Psoas muscle (tissue), 8 donors: ENCODE measurements around the gene DAPL1. TPM values are rescaled to one million over a fixed set of nuclear protein-coding genes. Genes with fewer than 3 reads are reported as not detected.

Source experiments
- ATAC-seq, 4 donors: fragments of 200-7000 bp; cut with Tn5 transposase; one replicate each; pipeline ENCODE4 v1.9.1; 2020; ENCODE audit warnings: moderate library complexity in 3 of 4, mild to moderate bottlenecking in 2 of 4
- DNase-seq, 2 donors: peaks; one replicate each; pipeline ENCODE4 v3.0.0-alpha.2; 2020
- H3K27ac ChIP-seq: fragments of 200-600 bp; one replicate; pipeline ENCODE4 v1.8.0; 2022
- H3K27me3 ChIP-seq, 3 donors: fragments of 200-600 bp in 1 of 3; one replicate each; pipeline versions ENCODE4 v1.6.1 to v1.8.0; 2013 to 2022; ENCODE audit warnings: low read length in 2 of 3, mild to moderate bottlenecking in 2 of 3, moderate library complexity in 1 of 3; ENCODE audit not compliant: insufficient read depth in 3 of 3
- H3K36me3 ChIP-seq, 2 donors: fragments of 200-600 bp in 1 of 2; one replicate each; pipeline versions ENCODE4 v1.6.1 to v1.8.0; 2013 to 2022; ENCODE audit warnings: low read depth in 1 of 2, mild to moderate bottlenecking in 1 of 2, moderate library complexity in 1 of 2; ENCODE audit not compliant: insufficient read depth in 1 of 2
- H3K4me1 ChIP-seq: fragments of 200-600 bp; one replicate; pipeline ENCODE4 v1.8.0; 2022
- H3K4me3 ChIP-seq: fragments of 200-600 bp; one replicate; pipeline ENCODE4 v1.8.0; 2022; ENCODE audit warnings: mild to moderate bottlenecking
- H3K9me3 ChIP-seq: fragments of 200-600 bp; one replicate; pipeline ENCODE4 v1.8.0; 2022
- WGBS, 3 donors: extraction: QIAGEN DNeasy Blood & Tissue Kit; methylation state at CpG; one replicate each; pipeline versions ENCODE4 v1.1.6 to v1.1.7; 2013; 5-methylcytosine and 5-hydroxymethylcytosine counted together
- intact Hi-C, 2 donors: fragments of 100-400 bp; cut with DNase I; formaldehyde crosslinking; loops; one replicate each; pipeline versions ENCODE4 v1.11.0 to v1.14.2; 2022
- polyA plus RNA-seq, 3 donors: library from polyadenylated mRNA; stranded (reverse); fragments of 200-250 nt; gene quantifications; one replicate each; pipeline ENCODE4 v1.2.3, GENCODE V29; 2013
- total RNA-seq, 4 donors: library from RNA; stranded (reverse); fragmentation: NEBNext Ultra II Directional in 2 of 4; extraction: Animal tissue kit (Norgen Biotek cat#: 25700) in 2 of 4; gene quantifications; one replicate each; pipeline versions ENCODE4 v1.2.1 to v1.2.4, GENCODE V29; 2021 to 2023
- TF ChIP-seq, protein P1 (sequence below): fragments of 200-600 bp; IDR thresholded peaks from one replicate; pipeline ENCODE4 v1.8.0; 2022; ENCODE audit warnings: antibody characterized with exemption
- donor health status: healthy with polysubstance abuse.
- donor health status: DM: no; HTN: no; CAD: no; lungs with moderate emphysema.
- donor health status: Bipolar disorder and iron deficiency.
- donor health status: healthy.
- donor health status: DM: yes; HTN: yes; CAD: no.
- donor health status: DM: no; HTN: no; CAD: no.
- donor health status: DM: no; HTN: no; CAD: no.
- donor health status: DM: yes; HTN: yes; CAD: no.

DAPL1 gene
- total and polyA plus RNA-seq, 7 donors = not detected

DNA sequence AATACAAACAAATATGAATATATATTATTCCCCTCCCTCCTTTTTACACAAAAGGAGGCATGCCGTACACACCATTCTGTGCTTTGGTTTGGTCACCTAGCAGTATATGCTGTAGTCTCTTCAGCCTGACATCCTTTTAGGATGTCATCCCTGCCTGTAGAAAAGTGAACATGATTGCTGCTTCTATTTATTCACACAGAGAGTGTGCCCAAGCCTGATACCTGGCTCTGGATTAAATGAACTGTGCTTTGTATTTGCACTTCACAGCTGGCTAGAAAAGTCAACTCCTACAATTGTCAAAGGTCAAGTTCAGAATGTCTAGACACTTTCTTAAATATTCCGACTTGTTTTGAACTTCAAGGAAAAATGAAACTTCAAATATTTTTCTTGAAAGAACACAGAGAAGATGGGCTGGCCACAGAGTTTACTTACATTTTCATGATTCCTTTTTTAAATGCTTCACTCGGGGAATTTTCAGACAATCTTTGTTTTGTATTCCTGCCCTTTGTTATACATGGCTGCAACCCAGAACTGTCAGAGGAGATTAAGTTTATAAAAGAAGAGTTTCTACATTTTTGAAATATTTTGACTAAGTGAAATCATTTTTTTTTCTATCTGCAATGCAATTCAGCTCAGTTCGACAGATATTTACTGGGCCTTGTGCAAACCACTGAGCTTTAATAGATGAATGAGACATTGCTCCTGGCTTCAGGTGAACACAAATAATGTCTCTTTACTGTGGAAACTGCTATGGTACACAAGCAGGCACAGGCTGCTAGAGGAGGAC is 33.5 kb downstream of the DAPL1 start:
- H3K27me3 ChIP-seq = no peaks in the 10 kb centered on the region
- H3K9me3 ChIP-seq = no peaks in the 10 kb centered on the region
- H3K36me3 ChIP-seq = no peaks in the 10 kb centered on the region
- no peak for DNase-seq
- WGBS, 3 donors = 60 to 71% (median 65%) methylated on average over 4 of the region's 4 CpGs
- H3K4me1 ChIP-seq = no peaks in the 10 kb centered on the region
- ATAC-seq = no peak
- H3K4me3 ChIP-seq = no peak overlapping the region
- intact Hi-C loops = no loop called here
- no peak overlapping the region for H3K27ac ChIP-seq
- TF ChIP-seq, protein P1, sequence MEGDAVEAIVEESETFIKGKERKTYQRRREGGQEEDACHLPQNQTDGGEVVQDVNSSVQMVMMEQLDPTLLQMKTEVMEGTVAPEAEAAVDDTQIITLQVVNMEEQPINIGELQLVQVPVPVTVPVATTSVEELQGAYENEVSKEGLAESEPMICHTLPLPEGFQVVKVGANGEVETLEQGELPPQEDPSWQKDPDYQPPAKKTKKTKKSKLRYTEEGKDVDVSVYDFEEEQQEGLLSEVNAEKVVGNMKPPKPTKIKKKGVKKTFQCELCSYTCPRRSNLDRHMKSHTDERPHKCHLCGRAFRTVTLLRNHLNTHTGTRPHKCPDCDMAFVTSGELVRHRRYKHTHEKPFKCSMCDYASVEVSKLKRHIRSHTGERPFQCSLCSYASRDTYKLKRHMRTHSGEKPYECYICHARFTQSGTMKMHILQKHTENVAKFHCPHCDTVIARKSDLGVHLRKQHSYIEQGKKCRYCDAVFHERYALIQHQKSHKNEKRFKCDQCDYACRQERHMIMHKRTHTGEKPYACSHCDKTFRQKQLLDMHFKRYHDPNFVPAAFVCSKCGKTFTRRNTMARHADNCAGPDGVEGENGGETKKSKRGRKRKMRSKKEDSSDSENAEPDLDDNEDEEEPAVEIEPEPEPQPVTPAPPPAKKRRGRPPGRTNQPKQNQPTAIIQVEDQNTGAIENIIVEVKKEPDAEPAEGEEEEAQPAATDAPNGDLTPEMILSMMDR = no peak

DNA sequence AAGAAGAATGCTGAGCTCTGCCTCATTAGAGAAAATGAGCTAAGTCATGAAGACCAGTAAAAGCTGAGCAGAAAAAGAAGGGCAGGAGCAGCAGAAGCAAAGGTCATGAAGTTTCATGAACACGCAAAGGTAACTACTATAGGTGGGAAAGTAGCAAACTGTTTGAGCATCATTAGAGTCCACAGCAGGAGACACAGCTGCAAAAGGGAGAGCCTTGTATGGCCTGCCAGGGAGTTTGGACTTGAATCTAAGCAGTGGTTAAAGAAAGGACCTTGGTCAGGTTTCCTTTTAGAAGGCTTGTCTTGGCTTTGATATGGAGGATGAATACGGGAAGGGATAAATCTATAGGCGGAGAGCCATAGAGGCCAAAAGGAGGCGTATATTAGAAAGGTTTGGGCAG is 34.0 kb downstream of the DAPL1 start:
- TF ChIP-seq, protein P1 = no peak
- Histone ChIP-seq H3K4me1 (no peaks in the 10 kb centered on the region), H3K27ac (no peak overlapping the region), H3K36me3 (no peaks in the 10 kb centered on the region), H3K27me3 (no peaks in the 10 kb centered on the region), H3K4me3 (no peak overlapping the region), H3K9me3 (no peaks in the 10 kb centered on the region)
- intact Hi-C loops = no loop called here
- ATAC-seq (no peak), DNase-seq (no peak)
- WGBS, 3 donors = 93 to 98% (median 97%) methylated on average over 4 of the region's 4 CpGs

DNA sequence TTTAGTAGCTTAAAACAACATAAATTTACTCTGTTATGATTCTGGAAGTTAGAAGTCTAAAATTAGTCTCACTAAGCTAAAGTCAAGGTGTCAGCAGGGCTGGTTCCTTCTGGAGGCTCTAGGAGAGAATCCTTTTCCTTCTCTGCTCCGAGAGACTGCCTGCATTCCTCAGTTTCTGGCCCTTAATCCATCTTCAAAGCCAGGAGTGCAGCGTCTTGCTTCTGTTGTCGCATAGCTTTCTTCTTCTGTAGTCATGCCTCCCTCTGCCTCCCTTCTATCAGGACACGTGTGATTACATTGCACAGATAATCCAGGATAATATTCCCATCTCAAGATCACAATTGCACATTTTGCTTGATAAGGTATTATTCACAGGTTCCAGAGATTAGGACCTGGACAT is 35.1 kb downstream of the DAPL1 start:
- Histone ChIP-seq H3K36me3 (no peaks in the 10 kb centered on the region), H3K27ac (no peak overlapping the region), H3K9me3 (no peaks in the 10 kb centered on the region), H3K4me3 (no peak overlapping the region), H3K4me1 (no peaks in the 10 kb centered on the region), H3K27me3 (no peaks in the 10 kb centered on the region)
- ATAC-seq = no peak
- TF ChIP-seq, protein P1 = no peak
- intact Hi-C loops = no loop called here
- DNase-seq = no peak
- 61 to 77% (median 65%) methylated on average over 4 of the region's 4 CpGs for WGBS, 3 donors

DNA sequence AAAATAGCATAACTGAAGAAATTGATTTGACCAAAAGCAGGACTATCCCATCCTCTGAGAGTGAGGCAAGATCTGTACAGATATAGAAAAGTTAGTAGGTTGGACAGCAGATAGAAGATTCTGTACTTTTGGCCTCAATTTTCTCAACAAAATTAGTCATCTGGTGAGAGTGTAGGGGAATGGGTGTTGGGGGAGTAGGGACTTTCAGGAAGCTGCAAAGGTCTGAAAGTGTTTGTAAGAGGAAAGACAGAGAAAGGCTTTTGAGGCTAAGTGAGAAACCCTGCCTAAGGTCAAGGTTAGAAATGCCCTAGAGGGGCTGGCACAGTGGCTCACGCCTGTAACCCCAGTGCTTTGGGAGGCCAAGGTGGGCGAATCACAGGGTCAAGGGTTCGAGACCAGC is 40.3 kb downstream of the DAPL1 start:
- no peak for ATAC-seq
- Histone ChIP-seq H3K9me3 (no peaks in the 10 kb centered on the region), H3K4me1 (no peaks in the 10 kb centered on the region), H3K27me3 (no peaks in the 10 kb centered on the region), H3K36me3 (no peaks in the 10 kb centered on the region), H3K4me3 (no peak overlapping the region), H3K27ac (no peak overlapping the region)
- TF ChIP-seq, protein P1 = no peak
- intact Hi-C loops = no loop called here
- DNase-seq = no peak
- WGBS, 3 donors = 90 to 97% (median 95%) methylated on average over 3 of the region's 3 CpGs

DNA sequence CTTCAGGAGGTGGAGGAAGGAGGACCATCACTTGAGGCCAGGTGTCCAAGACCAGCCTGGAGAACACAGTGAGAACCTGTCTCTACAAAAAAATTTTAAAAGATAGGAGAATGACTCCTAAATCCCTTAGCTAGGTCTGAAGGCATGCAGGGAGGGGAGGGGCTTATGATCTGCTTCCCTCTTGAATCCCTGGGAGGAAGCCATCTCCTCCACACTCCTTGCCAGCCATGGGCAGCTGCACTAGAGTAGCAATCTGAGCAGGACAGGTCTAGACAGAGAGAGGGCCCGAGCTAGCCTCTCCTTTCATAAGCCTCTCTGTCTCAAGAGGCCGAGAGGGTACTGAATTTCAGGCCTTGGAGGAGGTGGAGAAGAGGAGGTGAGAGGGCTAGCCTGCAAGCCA is 42.5 kb downstream of the DAPL1 start:
- no peak overlapping the region for H3K27ac ChIP-seq
- WGBS, 3 donors = 25 to 45% (median 40%) methylated on average over 2 of the region's 2 CpGs
- H3K9me3 ChIP-seq = no peaks in the 10 kb centered on the region
- H3K27me3 ChIP-seq = no peaks in the 10 kb centered on the region
- TF ChIP-seq, protein P1 = no peak
- H3K36me3 ChIP-seq = no peaks in the 10 kb centered on the region
- H3K4me1 ChIP-seq = no peaks in the 10 kb centered on the region
- DNase-seq (no peak), ATAC-seq (no peak)
- H3K4me3 ChIP-seq = no peak overlapping the region
- intact Hi-C loops = no loop called here
